Gastroesophageal sphincter (tissue), 3 donors: ENCODE measurements around the gene CD300H.

Experiments
- CTCF ChIP-seq, 4 experiments: fragments of 200-600 bp in 2 of 4; fragments of 450-650 bp in 2 of 4; sonication (generic) in 1 of 4; IDR thresholded peaks; one replicate each; pipeline ENCODE4 v1.5.1; 2017 to 2019; ENCODE audit warnings: antibody characterized with exemption in 4 of 4, mild to moderate bottlenecking in 2 of 4, moderate library complexity in 2 of 4
- POLR2A ChIP-seq, 2 donors: fragments of 450-650 bp; IDR thresholded peaks; one replicate each; pipeline ENCODE4 v1.6.1; 2017; ENCODE audit warnings: antibody characterized with exemption in 2 of 2, mild to moderate bottlenecking in 2 of 2, moderate library complexity in 1 of 2

- TF ChIP-seq CTCF (IDR thresholded peaks at IDR 0.05) (no peak), POLR2A (IDR thresholded peaks at IDR 0.05) (no peak)
These were observed 44.0 kb downstream of the CD300H start for GRCh38 chr17:74523308-74523707.
